Parathyroid adenoma (tissue), 2 donors: Measurements from ENCODE around the gene TESMIN.

ENCODE experiments used
- H2AFZ ChIP-seq: fragments of 300-600 bp; sonication (generic); one replicate; pipeline ENCODE4 v1.7.0; 2017; ENCODE audit warnings: antibody characterized with exemption, mild to moderate bottlenecking
- H3K27ac ChIP-seq: fragments of 300-600 bp; sonication (generic); one replicate; pipeline ENCODE4 v1.7.0; 2017
- H3K27me3 ChIP-seq: fragments of 300-600 bp; sonication (generic); one replicate; pipeline ENCODE4 v1.7.0; 2017; ENCODE audit warnings: low read length; ENCODE audit not compliant: control insufficient read depth, insufficient read depth
- H3K36me3 ChIP-seq: fragments of 300-600 bp; sonication (generic); one replicate; pipeline ENCODE4 v1.7.0; 2017; ENCODE audit warnings: low read length; ENCODE audit not compliant: control insufficient read depth, insufficient read depth
- H3K4me1 ChIP-seq: fragments of 300-600 bp; sonication (generic); one replicate; pipeline ENCODE4 v1.7.0; 2017; ENCODE audit warnings: control low read depth
- H3K4me2 ChIP-seq: fragments of 300-600 bp; sonication (generic); one replicate; pipeline ENCODE4 v1.7.0; 2017; ENCODE audit warnings: low read length
- H3K4me3 ChIP-seq: fragments of 300-600 bp; sonication (generic); one replicate; pipeline ENCODE4 v1.7.0; 2017; ENCODE audit warnings: low read depth, low read length
- H3K79me2 ChIP-seq: fragments of 300-600 bp; sonication (generic); one replicate; pipeline ENCODE4 v1.7.0; 2017; ENCODE audit warnings: control low read depth
- H3K9ac ChIP-seq: fragments of 300-600 bp; sonication (generic); one replicate; pipeline ENCODE4 v1.7.0; 2017; ENCODE audit warnings: mild to moderate bottlenecking
- H3K9me3 ChIP-seq: fragments of 300-600 bp; sonication (generic); one replicate; pipeline ENCODE4 v1.7.0; 2017; ENCODE audit warnings: low read length; ENCODE audit not compliant: control insufficient read depth
- CTCF ChIP-seq: fragments of 300-600 bp; sonication (generic); IDR thresholded peaks from one replicate; pipeline ENCODE4 v1.7.0; 2017; ENCODE audit warnings: antibody characterized with exemption, mild to moderate bottlenecking
- donor health status: primary hyperparathyroidism.

Gene TESMIN

GRCh38 chr11:68667511-68668500 lies 83.5 kb downstream of the TESMIN start:
- H3K36me3 ChIP-seq = no peaks in the 10 kb centered on the region
- no peaks in the 10 kb centered on the region for H3K4me1 ChIP-seq
- no peak overlapping the region for H3K9ac ChIP-seq
- no peaks in the 10 kb centered on the region for H3K27me3 ChIP-seq
- TF ChIP-seq CTCF = no peak
- no peaks in the 10 kb centered on the region for H3K79me2 ChIP-seq
- no peak overlapping the region for H3K4me3 ChIP-seq
- H3K4me2 ChIP-seq = no peak overlapping the region
- no peak overlapping the region for H3K27ac ChIP-seq
- H2AFZ ChIP-seq = no peak overlapping the region
- H3K9me3 ChIP-seq = no peaks in the 10 kb centered on the region

GRCh38 chr11:68666849-68667248 lies 84.5 kb downstream of the TESMIN start:
- Histone ChIP-seq H3K4me1 (no peaks in the 10 kb centered on the region), H3K9ac (no peak overlapping the region)
- TF ChIP-seq CTCF = no peak

GRCh38 chr11:68665436-68665835 lies 85.9 kb downstream of the TESMIN start:
- no peaks in the 10 kb centered on the region for H3K27me3 ChIP-seq
- no peak overlapping the region for H3K9ac ChIP-seq
- H3K27ac ChIP-seq = no peak overlapping the region
- no peaks in the 10 kb centered on the region for H3K79me2 ChIP-seq
- H3K36me3 ChIP-seq = no peaks in the 10 kb centered on the region
- H3K4me2 ChIP-seq = no peak overlapping the region
- TF ChIP-seq CTCF = no peak
- no peaks in the 10 kb centered on the region for H3K9me3 ChIP-seq
- H3K4me3 ChIP-seq = no peak overlapping the region
- no peaks in the 10 kb centered on the region for H3K4me1 ChIP-seq
- H2AFZ ChIP-seq = no peak overlapping the region

More at GRCh38 chr11:68666849-68667248, 84.5 kb downstream of the TESMIN start:
- no peaks in the 10 kb centered on the region for H3K79me2 ChIP-seq
- H3K36me3 ChIP-seq = no peaks in the 10 kb centered on the region
- H3K9me3 ChIP-seq = no peaks in the 10 kb centered on the region
- H3K4me3 ChIP-seq = no peak overlapping the region
- no peak overlapping the region for H2AFZ ChIP-seq
- H3K27ac ChIP-seq = no peak overlapping the region
- no peak overlapping the region for H3K4me2 ChIP-seq
- no peaks in the 10 kb centered on the region for H3K27me3 ChIP-seq

GRCh38 chr11:68664906-68665305 lies 86.4 kb downstream of the TESMIN start:
- no peak overlapping the region for H2AFZ ChIP-seq
- H3K79me2 ChIP-seq = no peaks in the 10 kb centered on the region
- no peak overlapping the region for H3K4me2 ChIP-seq
- no peaks in the 10 kb centered on the region for H3K4me1 ChIP-seq
- H3K36me3 ChIP-seq = no peaks in the 10 kb centered on the region
- TF ChIP-seq CTCF = no peak
- H3K27me3 ChIP-seq = no peaks in the 10 kb centered on the region
- H3K9ac ChIP-seq = no peak overlapping the region
- H3K27ac ChIP-seq = no peak overlapping the region
- H3K9me3 ChIP-seq = no peaks in the 10 kb centered on the region
- H3K4me3 ChIP-seq = no peak overlapping the region
